LHCN-M2 (cell line): ENCODE results near the gene RNPS1. TPM values are rescaled to one million over a fixed set of nuclear protein-coding genes. Genes with fewer than 3 reads are reported as not detected.
A peak's percentile ranks its signal among the peaks of the same experiment; 100 is the strongest.

Experiments used
- DNase-seq: peaks from one replicate; pipeline ENCODE4 v3.0.0-alpha.2; 2012; ENCODE audit warnings: low read depth
- total RNA-seq: library from RNA; depleted of rRNA; stranded (reverse); fragments of >200 nt; gene quantifications from 2 replicates; pipeline ENCODE4 v1.2.3, GENCODE V29; 2014

Gene RNPS1
- total RNA-seq, 1 experiment from 2014 or later, result 175 TPM

GRCh38 chr16:2214719-2214968 is 53.3 kb downstream of the RNPS1 start, which contains the start of gene PGP:
Gene PGP, minus strand, starts transcription at chr16:2214840. Its CDS starts 63 bp downstream, at chr16:2214777.
- DNase-seq, result no peak

- DNase-seq, result no peak
Measured at GRCh38 chr16:2213817-2214718, 53.9 kb downstream of the RNPS1 start.

- DNase-seq, result no peak
Measured at GRCh38 chr16:2212362-2213324, 55.3 kb downstream of the RNPS1 start.

GRCh38 chr16:2211923-2212347 is 56.0 kb downstream of the RNPS1 start:
- DNase-seq, result no peak

GRCh38 chr16:2210386-2211365 is 57.2 kb downstream of the RNPS1 start, which contains the start of gene BRICD5:
Gene BRICD5, minus strand, starts transcription at chr16:2210863. Its CDS starts 30 bp downstream, at chr16:2210833.
- peak; percentile 60 for DNase-seq

GRCh38 chr16:2210009-2210332 is 58.0 kb downstream of the RNPS1 start:
- no peak for DNase-seq

GRCh38 chr16:2209258-2210008 is 58.5 kb downstream of the RNPS1 start:
- DNase-seq, result no peak

GRCh38 chr16:2208772-2209171 is 59.2 kb downstream of the RNPS1 start:
- DNase-seq, result no peak

- no peak for DNase-seq
Measured at GRCh38 chr16:2208308-2208707, 59.6 kb downstream of the RNPS1 start.

GRCh38 chr16:2207872-2208271 is 60.1 kb downstream of the RNPS1 start:
- no peak for DNase-seq

- no peak for DNase-seq
Measured at GRCh38 chr16:2206780-2207433, 61.0 kb downstream of the RNPS1 start.

GRCh38 chr16:2206420-2206779 is 61.5 kb downstream of the RNPS1 start:
- no peak for DNase-seq

GRCh38 chr16:2205967-2206313 is 62.0 kb downstream of the RNPS1 start:
- no peak for DNase-seq

GRCh38 chr16:2205104-2205966 is 62.6 kb downstream of the RNPS1 start, which contains the start of gene MLST8:
Gene MLST8, plus strand, starts transcription at chr16:2205454. Its CDS starts 632 bp downstream, at chr16:2206086.
- peak; percentile 77 for DNase-seq

GRCh38 chr16:2204416-2205103 is 63.4 kb downstream of the RNPS1 start:
- no peak for DNase-seq
